Measurements from ENCODE around the gene ACVR2B.

Gene ACVR2B

DNA sequence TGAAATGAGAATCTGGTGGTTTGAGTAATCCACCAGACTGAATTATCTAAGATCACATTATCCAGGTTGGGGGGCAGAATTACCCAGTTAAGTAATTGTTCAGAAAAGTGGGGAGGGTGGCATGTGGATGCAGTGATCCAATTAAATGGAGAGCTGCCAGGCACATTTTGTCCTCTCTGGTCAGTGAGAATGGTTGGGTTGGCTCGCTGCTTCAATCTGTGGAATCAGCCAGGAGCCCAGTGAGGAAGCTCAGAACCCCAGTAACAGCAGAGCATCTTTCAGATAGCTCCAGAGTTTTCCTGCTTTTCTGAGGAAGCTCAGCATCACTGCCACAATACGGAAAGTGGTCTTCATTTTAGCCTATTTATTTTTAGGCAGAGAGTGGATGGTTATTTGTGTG, 36.1 kb downstream of the ACVR2B start:
- DNase-seq = no peak

DNA sequence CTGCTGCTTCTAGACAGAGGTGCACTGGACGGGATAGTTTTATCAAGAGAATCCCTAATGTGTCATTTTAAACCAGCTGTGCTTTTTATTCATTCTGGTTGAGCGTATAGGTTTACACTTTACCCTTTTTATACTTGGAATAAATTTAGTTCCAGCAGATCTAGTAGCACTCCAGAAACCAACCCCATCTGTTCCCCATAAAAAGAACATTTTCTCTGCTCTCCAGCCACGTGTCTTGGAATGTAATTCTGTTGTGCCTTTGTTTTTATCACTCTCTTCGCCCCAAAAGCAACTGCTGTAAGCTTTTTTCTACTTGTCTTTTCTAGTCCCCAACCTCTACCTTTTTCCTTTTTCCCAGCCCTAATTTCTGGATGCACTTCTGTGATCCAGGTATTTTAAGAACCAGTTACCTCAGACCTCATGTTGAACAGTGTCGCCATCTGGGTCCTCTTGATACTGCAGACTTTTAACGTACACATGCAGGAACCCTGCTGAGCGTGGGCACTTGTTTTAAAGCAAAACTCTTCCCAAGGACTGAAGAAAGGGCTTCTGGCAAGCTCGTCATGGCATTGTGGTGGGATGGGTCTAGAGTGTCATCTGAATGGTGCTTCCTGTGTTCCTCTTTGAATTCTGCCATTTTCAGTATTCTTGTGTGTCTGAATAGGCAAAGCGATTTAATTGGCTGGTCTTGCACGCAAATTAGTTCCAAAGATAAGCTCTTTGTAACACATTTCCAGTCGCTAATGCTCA, 36.8 kb downstream of the ACVR2B start:
- no peak for DNase-seq

DNA sequence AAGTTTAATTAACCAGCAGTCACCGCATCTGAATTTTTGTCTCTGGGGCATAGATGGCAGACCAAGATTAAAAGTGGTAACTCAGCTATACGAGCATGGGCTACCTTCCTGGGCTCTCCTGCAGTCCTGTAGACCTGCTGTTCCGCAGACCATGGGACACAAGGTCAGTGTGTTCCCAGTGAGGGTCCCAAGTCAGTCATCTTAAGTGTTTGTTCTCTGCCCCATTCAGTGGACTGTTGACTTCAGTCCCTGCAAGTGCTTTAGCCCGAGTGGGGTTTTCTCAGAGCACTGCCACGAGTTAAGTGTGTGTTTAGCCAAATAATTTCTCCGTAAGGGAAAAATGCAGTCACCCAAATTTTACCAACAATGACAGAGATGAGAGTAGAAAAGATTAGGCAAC, 37.5 kb downstream of the ACVR2B start:
- DNase-seq = no peak

DNA sequence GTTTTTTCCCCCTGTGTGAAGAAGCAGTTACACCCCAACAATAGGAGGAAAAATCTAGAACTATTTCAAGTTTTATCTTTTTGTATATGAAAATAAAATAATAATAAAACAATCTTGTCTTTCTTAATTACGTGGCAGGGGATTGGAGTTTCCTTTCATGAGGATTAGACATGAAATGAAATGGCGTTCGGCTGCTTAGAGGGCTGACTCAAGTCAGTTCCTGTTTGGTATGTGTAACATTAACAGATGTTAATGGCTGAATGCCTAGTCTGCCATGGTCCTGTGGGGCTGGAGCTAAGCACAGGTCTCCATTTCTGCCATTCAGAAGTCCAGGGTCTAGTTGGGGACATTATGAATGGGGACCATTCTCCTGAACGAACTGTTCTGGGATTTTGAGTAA, 39.3 kb downstream of the ACVR2B start:
- DNase-seq = no peak

DNA sequence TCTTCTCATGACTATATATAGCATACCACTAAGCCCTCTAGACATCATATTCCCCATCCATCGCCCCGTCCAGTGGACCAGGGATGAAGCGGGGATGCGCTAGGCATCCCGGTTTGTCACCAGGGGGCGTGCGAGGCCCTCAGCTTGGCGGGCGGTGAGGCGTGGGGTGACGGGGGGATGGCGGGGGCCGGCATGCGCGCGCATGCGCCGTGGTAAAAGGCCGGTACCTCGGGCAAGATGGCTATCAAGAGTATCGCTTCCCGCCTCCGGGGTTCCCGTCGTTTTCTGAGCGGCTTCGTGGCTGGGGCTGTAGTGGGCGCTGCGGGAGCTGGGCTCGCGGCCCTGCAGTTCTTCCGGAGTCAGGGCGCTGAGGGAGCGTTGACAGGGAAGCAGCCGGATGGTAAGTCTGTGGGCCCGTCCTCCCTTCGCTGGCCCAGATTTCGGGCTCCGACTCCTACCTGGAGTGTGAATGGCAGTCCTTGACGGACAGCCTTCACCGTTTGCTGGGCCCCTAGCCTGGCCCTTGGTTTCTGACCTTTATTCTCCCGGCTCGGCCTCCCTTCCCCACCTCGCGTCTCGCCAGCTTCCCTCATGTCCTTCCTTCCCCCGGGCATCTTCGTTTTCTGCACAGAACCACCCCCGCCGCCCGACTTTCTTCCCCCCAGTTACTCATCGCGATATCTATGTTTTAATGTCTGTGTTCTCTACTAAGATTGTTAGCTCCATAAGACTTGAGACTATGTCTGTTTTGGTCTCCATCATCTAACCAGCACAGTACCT, 42.6 kb downstream of the ACVR2B start, which contains the start of gene EXOG:
Gene EXOG (plus strand): TSS at position 210 of the 780 bp plus-strand sequence. CDS start 28 bp downstream, at position 238.
- DNase-seq = peak; percentile 97

DNA sequence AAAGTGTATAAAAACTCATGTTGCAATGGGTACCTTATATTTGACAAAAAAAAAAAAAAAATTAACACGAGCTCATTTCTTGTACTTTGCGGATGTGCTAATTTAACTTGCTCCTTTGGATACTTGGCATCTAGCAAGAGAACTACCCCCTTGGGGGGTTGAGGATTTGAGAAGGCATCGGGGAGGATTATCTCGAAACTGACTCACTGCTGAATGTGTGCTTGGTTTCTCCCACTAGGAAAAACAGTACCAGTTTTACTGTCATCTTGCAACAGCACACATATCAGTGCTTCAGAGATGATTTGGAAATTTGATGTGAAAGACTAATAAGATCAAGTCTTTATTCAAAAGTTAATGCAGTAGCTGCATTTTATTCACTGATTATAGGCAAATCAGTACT, 43.3 kb downstream of the ACVR2B start:
- no peak for DNase-seq

DNA sequence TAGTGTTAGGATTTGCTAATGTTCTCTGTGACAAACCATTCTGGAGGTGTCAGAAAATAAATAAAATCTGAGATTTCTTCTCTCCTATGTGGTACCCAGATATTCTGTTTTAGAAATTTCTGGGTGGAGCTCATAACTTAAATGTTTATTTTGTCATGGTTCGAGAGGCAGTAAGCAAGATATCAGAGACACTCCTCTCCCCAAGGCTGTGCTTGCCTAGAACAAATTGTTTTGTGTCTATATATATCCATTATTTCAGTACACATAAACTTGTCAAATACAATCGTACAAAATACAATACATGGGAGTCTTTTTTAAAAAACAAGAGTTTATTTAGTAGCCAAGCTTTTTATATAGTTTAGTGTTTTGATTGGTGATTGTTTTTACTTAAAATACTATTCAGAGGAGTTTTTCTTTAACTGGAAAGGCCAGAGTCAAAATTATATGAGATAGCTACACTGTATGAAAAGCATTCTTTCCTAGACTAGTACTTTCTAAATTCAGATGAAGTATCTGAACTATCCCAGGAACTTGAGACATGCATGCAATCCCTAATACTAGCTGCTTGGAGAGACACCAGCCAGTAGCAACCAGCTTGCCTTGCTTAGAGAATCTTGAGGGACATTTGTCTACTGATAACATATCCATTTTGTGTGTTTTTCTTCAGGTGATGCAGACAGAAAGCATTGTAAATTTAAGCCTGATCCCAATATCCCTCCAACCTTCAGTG, 47.2 kb downstream of the ACVR2B start:
- DNase-seq = no peak

DNA sequence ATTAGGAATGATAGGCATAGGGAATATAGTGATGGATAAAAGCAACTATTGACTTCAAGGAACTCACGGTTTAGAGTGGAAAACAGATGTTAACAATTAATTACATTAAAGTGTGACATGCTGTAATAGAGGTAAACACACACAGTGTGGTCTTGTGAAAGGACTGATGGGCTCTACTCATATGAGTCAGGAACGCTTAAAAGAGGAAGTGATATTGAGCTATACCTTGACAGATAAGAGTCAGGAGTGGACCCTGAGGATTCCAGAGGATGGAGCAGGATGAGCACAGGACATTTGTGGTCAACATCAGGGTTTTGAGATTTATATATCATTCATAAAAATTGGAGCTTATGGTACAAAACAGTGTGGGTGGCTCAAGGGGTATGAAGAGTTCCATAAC, 53.4 kb downstream of the ACVR2B start:
- DNase-seq = no peak

DNA sequence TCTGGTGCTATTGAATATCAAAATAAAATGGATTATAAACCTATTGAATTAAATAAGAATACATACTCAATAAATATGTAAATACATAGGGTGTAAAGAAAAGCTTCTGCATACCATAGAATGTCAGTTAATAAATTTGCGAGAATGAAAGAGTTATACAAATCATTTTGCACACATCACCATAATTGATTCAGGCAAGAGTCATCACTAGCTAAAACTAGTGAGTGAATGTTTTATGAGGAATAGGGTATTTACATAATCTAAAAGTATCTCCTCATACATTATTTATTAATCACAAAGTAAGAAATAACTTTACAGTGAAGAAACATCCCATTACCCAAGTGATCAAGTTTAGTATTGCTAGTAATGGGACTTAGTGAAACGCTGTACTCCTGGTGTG, 56.0 kb downstream of the ACVR2B start:
- no peak for DNase-seq

DNA sequence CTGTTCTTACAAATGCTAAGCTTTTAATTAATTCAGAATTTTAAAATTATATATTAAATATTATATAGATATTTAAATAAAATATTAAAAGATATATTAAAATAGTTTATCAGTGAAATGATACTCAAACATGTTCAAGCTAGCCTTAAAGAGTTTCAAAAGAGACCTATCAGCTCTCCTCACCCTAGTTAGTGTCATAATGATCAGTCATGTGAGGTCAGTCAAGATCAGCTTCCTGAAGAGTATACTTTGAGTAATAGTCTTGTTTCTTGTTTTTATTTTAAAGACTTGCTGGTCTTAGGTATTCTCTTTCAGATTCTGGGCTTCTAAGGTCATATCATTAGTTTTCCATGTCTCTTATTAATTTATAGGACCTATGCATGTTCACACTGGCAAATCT, 56.9 kb downstream of the ACVR2B start:
- DNase-seq = no peak

DNA sequence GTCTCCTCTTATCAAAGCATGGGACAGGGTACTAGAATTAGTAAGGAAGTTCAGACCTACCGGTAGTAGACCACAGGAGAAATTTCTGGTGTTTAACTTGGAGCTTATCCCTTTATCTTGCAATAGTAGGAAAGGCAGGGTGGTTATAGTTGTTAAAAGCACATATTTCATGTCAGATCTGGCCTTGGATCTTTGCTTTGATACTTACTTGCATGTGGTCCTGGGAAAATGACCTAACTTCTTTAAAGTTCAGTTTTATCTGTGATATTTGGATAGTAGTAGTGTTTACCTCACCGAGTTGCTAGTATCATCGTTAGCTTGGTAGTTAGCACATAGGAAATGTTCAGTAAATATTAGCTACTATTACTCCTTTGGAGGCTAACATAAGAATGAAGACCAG, 57.9 kb downstream of the ACVR2B start:
- no peak for DNase-seq

DNA sequence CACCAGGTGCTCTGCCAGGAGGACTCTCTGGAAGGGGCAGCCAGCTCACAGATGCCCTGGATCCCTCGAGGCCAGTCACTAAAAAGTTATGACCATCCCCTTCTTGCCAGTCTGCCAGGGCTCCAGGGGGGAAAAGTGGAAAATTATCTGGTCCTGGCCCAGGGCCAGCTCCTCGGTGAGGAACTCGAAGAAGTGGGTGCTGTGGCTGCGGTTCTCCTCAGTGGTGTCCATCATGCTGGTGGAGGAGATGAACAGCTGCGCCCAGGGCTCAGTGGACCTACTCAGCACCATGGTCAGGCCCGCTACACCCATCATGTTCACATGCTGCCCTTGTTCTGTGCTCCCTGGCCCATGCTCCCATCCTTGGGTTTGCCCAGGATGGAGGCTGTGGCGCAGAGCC, 61.7 kb downstream of the ACVR2B start:
- no peak for DNase-seq

DNA sequence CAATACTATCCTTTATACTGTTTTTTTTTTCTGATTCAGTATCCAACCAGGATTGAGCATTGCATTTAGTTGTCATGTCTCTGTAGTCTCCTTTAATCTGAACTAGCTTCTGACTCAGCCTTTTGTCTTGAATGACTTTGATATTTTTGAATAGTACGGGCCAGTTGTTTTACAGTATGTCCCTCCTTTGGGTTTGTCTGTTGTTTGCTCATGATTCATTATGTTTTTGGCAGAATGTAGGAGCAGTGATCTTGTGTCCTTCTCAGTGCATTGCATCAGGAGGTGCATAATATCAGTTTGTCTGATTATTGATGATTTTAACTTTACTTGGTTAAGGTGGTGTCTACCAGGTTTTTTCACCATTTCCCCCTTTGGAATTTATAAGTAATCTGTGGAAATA, 63.0 kb downstream of the ACVR2B start:
- DNase-seq = no peak

DNA sequence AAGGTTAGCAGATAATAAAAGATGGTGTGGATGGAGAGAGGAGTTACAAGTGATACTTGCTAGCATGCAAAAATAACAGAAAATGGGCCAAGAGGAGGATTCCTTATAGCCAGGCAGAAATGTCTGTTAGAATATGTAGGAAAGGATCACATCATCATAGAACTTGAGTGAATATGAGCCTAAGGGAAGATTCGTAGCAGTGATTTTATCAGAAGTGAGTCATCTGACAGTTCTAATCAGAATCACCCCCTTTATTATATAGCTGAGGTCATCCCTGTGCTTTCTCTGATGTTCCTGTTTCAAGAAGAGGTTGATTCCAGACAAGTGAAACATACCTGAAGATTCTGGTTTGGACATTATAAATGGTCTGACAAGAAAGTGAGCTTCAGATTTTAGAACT, 65.3 kb downstream of the ACVR2B start:
- no peak for DNase-seq

DNA sequence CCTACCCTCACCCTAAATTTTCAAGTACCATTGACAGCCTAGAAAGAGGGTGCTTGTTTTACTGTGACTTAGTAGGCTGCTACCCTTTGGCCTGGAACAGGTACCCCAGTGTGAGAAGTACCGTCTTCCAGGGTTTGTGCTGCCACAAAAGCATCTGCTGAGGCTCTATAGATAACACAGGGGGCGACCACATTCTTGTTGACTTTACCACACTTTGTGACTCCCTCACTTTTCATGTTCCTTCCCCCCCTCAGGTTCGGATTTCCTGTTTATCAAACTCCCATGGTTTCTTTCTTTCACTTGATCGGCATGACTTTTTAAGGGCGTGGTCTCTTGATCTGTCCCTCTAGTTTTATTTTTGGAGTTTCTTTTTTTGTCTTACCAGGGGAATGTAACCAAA, 66.0 kb downstream of the ACVR2B start:
- no peak for DNase-seq

DNA sequence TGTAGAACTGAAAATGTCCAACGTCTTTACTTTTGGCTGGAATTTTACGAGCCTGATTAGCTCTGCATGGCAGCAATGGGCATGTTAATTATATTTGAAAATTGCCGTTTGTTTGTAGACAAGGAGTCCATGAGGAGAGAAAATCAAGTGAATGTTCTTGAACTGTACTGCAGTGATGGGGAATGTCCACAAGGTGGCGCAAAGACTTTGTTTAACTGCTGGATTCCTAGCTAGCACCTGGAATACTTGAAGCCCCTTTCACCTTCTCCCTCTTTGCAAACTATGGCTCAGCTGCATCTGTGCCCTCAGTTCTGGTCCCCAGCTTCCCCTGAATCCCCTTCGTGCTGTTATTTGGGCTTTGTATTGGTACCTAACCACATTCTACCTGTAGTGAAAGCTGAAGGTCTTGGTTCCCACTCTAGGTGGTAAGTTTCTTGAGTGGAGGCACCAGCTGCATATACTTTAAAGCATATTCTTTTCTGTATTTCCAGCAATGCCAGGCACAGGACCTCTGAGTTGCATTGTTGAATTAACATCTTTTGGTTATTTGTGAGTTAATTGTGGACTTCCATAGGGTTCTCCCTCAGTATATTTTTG, 67.8 kb downstream of the ACVR2B start:
- DNase-seq = peak; percentile 47

DNA sequence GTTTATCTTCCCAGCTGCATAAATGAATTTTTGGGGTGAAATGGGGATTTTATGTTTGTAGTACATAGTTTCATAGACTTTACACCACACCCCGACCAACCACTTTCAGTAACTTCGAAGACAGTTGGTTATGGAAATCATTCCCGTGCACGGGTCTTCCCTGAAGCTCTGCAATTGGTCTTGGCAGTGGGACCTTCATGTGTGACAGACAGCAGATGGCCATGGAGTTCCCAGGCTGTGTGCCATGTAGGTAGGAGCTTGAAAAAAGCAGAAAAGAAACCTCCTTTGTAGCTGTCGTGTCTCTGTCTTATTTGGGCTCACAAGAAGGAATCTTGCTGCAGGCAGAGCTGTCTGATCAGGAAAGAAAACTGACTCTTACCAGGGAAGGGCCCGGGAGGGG, 68.3 kb downstream of the ACVR2B start:
- no peak for DNase-seq

DNA sequence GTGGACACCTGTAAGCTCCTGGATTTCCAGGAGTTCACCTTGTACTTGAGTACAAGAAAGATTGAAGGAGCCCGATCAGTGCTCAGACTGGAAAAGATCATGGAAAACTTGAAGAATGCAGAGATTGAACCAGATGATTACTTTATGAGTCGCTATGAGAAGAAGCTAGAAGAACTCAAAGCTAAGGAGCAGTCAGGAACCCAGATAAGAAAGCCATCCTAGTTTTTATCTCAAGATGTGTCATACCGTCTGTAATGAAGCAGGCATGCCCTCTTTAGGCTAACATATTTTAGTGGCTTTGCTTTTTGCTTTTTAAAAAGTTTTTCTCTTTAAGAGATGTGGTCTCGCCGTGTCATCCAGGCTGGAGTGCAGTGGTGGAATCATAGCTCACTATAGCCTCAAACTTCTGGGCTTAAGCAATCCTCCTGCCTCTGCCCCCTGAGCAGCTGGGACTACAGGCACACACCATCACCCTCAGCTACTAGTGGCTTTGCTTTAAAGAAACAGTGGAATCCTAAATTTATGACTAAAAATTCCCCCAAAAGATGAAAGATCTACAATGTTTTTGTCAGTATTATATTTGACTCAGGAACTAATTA, 70.5 kb downstream of the ACVR2B start:
- DNase-seq = no peak

DNA sequence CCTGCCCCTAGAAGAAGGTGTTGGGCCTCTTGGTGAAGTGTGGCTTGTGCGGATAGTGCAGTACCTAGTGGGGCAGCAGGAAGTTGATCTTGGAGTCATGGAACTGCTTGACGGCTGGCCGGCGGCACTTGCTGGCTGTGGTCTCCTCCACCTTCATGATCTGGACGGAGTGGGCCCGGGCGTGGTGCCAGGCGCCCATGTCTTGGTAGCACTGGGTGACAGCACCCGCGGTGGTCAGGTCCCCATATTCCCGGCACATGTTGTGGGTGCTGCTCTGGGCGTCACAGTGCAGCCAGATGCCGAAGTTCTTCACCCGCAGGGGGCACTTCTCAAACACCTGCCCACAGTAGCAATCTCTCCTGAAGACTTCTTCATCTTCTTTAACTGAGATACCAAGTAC, 73.1 kb downstream of the ACVR2B start:
- no peak for DNase-seq

DNA sequence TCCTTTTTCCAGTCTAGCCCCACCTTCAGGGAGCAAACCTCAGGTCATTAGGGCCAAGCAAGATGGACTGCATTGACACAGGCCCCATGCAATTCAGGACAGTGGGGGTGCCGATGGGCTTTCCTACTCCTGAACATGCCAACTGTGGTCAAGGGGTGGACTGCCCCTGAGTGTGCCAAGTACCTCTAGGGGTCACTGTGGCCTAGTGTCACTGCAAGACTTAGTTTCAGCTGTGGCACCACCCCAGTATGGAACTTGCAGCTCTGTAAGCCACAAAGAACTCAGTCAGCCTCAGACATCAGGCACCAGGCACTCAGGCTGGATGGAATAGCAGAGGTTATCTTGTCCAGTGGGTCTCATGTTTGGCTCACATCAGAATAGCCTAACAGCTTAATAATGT, 74.8 kb downstream of the ACVR2B start:
- no peak for DNase-seq

DNA sequence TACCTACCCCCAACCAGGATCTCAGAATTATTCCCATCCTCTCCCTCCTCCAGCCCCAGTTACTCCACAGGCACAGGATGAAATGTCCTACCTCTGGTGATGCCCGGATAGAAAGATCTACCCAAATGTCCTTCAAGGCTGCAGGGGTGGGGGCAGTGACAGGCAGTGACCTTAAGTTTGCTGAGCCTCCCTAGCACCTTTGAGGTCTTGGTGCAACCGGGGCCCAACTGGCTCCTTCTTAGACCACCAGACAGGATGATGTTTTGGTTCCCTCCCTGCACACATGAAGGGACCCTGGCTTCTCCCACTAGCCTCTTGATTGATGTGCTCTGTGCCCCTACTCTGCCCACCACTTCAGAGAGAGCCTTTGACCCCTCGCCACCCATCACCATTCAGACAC, 78.8 kb downstream of the ACVR2B start:
- DNase-seq = no peak

DNA sequence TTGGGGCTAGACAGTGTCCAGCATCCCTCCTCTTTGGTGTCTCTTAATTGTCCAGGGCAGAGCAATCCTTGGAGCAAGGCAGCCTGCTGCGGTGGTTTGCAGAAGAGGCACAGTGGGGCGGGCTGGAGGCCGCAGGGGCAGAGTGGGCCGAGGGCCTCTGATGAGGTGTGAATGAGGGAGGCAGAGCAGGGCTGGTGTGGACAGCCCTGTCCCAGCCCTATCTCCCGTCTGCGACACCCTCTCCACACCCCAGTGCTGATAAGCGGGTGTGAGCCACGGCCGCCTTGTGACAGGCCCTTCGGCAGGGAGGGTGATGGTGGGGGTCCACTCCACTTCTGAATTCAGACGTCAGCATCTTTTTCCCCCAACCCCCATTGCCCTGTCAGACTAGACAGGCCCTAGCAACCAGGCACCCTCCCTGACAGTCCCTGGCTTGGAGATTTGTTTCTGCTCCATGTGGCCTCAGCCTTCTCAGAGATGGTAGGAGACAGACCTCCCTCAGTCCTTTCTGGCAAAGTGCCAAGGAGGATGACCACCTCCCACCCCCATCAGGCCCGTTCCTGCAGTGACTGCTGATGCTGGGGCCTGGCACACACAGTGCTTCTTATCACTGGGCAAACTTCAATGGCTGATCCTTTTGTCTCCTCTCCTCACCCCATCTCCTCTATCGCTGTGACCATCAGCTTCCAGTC, 79.7 kb downstream of the ACVR2B start:
- no peak for DNase-seq
